Measurements from ENCODE around the gene AK2.

DNA sequence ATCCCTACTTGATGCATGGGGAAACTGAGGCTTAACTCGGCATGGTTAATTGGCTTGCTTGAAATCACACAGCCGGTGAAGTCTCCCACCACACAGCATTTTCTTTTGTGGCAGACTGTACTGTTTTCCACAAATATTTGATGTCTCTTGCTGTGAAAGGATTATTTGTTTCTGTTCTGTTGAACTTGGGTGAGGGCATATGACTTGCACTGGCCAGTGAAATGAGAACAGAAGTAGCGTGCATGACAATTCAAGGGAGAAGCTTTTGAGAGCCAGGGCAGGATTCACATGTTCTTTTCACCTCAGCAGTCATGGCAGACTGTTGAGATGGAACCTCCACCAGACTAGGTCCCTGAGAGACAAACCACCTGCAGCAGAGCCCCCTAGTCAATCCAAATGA lies 11.7 kb upstream of the AK2 start:
- TF ChIP-seq, protein P1, sequence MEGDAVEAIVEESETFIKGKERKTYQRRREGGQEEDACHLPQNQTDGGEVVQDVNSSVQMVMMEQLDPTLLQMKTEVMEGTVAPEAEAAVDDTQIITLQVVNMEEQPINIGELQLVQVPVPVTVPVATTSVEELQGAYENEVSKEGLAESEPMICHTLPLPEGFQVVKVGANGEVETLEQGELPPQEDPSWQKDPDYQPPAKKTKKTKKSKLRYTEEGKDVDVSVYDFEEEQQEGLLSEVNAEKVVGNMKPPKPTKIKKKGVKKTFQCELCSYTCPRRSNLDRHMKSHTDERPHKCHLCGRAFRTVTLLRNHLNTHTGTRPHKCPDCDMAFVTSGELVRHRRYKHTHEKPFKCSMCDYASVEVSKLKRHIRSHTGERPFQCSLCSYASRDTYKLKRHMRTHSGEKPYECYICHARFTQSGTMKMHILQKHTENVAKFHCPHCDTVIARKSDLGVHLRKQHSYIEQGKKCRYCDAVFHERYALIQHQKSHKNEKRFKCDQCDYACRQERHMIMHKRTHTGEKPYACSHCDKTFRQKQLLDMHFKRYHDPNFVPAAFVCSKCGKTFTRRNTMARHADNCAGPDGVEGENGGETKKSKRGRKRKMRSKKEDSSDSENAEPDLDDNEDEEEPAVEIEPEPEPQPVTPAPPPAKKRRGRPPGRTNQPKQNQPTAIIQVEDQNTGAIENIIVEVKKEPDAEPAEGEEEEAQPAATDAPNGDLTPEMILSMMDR (IDR thresholded peaks at IDR 0.05), result no peak
- TF ChIP-seq HDAC2 (IDR thresholded peaks at IDR 0.05), result no peak
- TF ChIP-seq BHLHE40 (IDR thresholded peaks at IDR 0.05; ENCODE audit: low read depth, low read length), result no peak
- TF ChIP-seq, protein P2, sequence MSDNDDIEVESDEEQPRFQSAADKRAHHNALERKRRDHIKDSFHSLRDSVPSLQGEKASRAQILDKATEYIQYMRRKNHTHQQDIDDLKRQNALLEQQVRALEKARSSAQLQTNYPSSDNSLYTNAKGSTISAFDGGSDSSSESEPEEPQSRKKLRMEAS (IDR thresholded peaks at IDR 0.05), result no peak
- no peak for TF ChIP-seq GATA3 (IDR thresholded peaks at IDR 0.05; ENCODE audit: borderline replicate concordance)
- no peak for TF ChIP-seq POLR2A (IDR thresholded peaks at IDR 0.05; ENCODE audit: low read length)
- no peak for TF ChIP-seq HOXB5 (CRISPR knock-in tag; IDR thresholded peaks at IDR 0.05)
- no peak for TF ChIP-seq CHD2 (IDR thresholded peaks at IDR 0.05; ENCODE audit: low read length, partially characterized antibody)
- TF ChIP-seq, protein P3, sequence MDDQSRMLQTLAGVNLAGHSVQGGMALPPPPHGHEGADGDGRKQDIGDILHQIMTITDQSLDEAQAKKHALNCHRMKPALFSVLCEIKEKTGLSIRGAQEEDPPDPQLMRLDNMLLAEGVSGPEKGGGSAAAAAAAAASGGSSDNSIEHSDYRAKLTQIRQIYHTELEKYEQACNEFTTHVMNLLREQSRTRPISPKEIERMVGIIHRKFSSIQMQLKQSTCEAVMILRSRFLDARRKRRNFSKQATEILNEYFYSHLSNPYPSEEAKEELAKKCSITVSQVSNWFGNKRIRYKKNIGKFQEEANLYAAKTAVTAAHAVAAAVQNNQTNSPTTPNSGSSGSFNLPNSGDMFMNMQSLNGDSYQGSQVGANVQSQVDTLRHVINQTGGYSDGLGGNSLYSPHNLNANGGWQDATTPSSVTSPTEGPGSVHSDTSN (IDR thresholded peaks at IDR 0.05), result no peak

Measured in A549 (cell line).